Upper lobe of right lung (tissue), 1 donor: ENCODE measurements around the gene TENM4. TPM values are rescaled to one million over a fixed set of nuclear protein-coding genes. Genes with fewer than 3 reads are reported as not detected.

Experiments used
- ATAC-seq: fragments of 200-7000 bp; cut with Tn5 transposase; one replicate; pipeline ENCODE4 v1.9.1; 2020; ENCODE audit warnings: mild to moderate bottlenecking, moderate library complexity
- DNase-seq: peaks from one replicate; pipeline ENCODE4 v3.0.0-alpha.2; 2020
- H3K27ac ChIP-seq: fragments of 200-600 bp; one replicate; pipeline ENCODE4 v1.8.0; 2022
- H3K27me3 ChIP-seq: fragments of 200-600 bp; one replicate; pipeline ENCODE4 v1.8.0; 2022; ENCODE audit warnings: mild to moderate bottlenecking
- H3K36me3 ChIP-seq: fragments of 200-600 bp; one replicate; pipeline ENCODE4 v1.8.0; 2022
- H3K4me1 ChIP-seq: fragments of 200-600 bp; one replicate; pipeline ENCODE4 v1.8.0; 2022
- H3K4me3 ChIP-seq: fragments of 200-600 bp; one replicate; pipeline ENCODE4 v1.8.0; 2022; ENCODE audit warnings: mild to moderate bottlenecking
- H3K9me3 ChIP-seq: fragments of 200-600 bp; one replicate; pipeline ENCODE4 v1.8.0; 2022
- CTCF ChIP-seq: fragments of 200-600 bp; IDR thresholded peaks from one replicate; pipeline ENCODE4 v1.8.0; 2022; ENCODE audit warnings: antibody characterized with exemption
- intact Hi-C: fragments of 100-400 bp; cut with DNase I; formaldehyde crosslinking; loops from one replicate; pipeline ENCODE4 v1.11.0; 2022
- total RNA-seq: library from RNA; stranded (reverse); fragmentation: NEBNext Ultra II Directional; extraction: Animal tissue kit (Norgen Biotek cat#: 25700); gene quantifications from one replicate; pipeline ENCODE4 v1.2.1, GENCODE V29; 2021
- donor health status: DM: no; HTN: yes; CAD: no; lungs with severe emphysema.

The TENM4 gene
- total RNA-seq, 1 donor from 2014 or later: 4.3 TPM

GRCh38 chr11:78740199-78741071, 700.4 kb downstream of the TENM4 start:
- Histone ChIP-seq H3K36me3 (no peaks in the 10 kb centered on the region), H3K4me1 (no peaks in the 10 kb centered on the region), H3K27me3 (no peaks in the 10 kb centered on the region), H3K27ac (no peak overlapping the region), H3K4me3 (no peak overlapping the region), H3K9me3 (no peaks in the 10 kb centered on the region)
- ATAC-seq (no peak), DNase-seq (no peak)
- intact Hi-C loops: no loop called here
- TF ChIP-seq CTCF: no peak

GRCh38 chr11:78737891-78738290, 702.9 kb downstream of the TENM4 start:
- no peaks in the 10 kb centered on the region for H3K36me3 ChIP-seq
- ATAC-seq (no peak), DNase-seq (no peak)
- H3K9me3 ChIP-seq: no peaks in the 10 kb centered on the region
- no peak for TF ChIP-seq CTCF
- intact Hi-C loops: no loop called here
- H3K4me3 ChIP-seq: no peak overlapping the region
- H3K27me3 ChIP-seq: no peaks in the 10 kb centered on the region
- H3K27ac ChIP-seq: no peak overlapping the region
- no peaks in the 10 kb centered on the region for H3K4me1 ChIP-seq

GRCh38 chr11:78737301-78737700, 703.5 kb downstream of the TENM4 start:
- no peak for ATAC-seq

GRCh38 chr11:78735711-78736110, 705.1 kb downstream of the TENM4 start:
- no peak for TF ChIP-seq CTCF
- no peaks in the 10 kb centered on the region for H3K9me3 ChIP-seq
- no peak overlapping the region for H3K4me3 ChIP-seq
- H3K36me3 ChIP-seq: no peaks in the 10 kb centered on the region
- intact Hi-C loops: no loop called here
- DNase-seq (no peak), ATAC-seq (no peak)
- peaks cover 3% of the 10 kb centered on the region for H3K4me1 ChIP-seq
- H3K27me3 ChIP-seq: no peaks in the 10 kb centered on the region
- H3K27ac ChIP-seq: no peak overlapping the region

More at GRCh38 chr11:78737301-78737700, 703.5 kb downstream of the TENM4 start:
- H3K4me3 ChIP-seq: no peak overlapping the region
- H3K36me3 ChIP-seq: no peaks in the 10 kb centered on the region
- H3K4me1 ChIP-seq: no peaks in the 10 kb centered on the region
- no peak for DNase-seq
- no peaks in the 10 kb centered on the region for H3K27me3 ChIP-seq
- TF ChIP-seq CTCF: no peak
- H3K9me3 ChIP-seq: no peaks in the 10 kb centered on the region
- no peak overlapping the region for H3K27ac ChIP-seq
- intact Hi-C loops: no loop called here

- Histone ChIP-seq H3K27ac (no peak overlapping the region), H3K27me3 (no peaks in the 10 kb centered on the region), H3K4me3 (no peak overlapping the region), H3K4me1 (peaks cover 3% of the 10 kb centered on the region), H3K36me3 (no peaks in the 10 kb centered on the region), H3K9me3 (no peaks in the 10 kb centered on the region)
- intact Hi-C loops: no loop called here
- DNase-seq: no peak
- TF ChIP-seq CTCF: no peak
- ATAC-seq: peak; percentile 73
Observed at GRCh38 chr11:78733031-78733430, 707.8 kb downstream of the TENM4 start.
